GM19452 (cell line): Measurements from ENCODE around the gene ZC2HC1C.
"Not testable (repeated sequence)": the region's sequence is repeated elsewhere in the genome, so short reads cannot be mapped to it uniquely, and the experiment has no call there.

Experiments
- ATAC-seq: cut with Tn5 transposase; IDR thresholded peaks from one replicate; pipeline ENCODE4 v1.9.1; 2021; ENCODE audit not compliant: unreplicated experiment

Gene ZC2HC1C

GRCh38 chr14:75053396-75054291 is 15.8 kb upstream of the ZC2HC1C start:
- no peak for ATAC-seq

DNA sequence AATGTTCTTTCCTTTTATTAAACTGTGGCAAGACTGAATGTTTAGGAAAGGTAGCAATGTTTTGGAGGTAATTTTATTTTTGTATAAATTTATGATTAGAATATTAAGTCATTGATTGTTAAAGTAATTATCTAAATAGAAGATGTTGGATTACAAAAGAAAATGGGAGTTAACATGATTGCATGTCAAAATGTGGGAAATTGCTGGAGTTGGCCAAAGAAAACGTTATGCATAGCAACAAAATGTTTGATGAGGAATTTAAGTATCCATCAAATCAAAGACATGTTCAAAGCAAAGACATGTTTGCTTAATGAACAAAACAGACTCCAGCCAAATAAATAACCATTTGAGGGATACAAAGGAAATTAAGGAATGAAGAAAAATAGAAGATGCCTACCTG is 15.0 kb upstream of the ZC2HC1C start:
- no peak for ATAC-seq

GRCh38 chr14:75059642-75060041 is 9.8 kb upstream of the ZC2HC1C start:
- no peak for ATAC-seq

DNA sequence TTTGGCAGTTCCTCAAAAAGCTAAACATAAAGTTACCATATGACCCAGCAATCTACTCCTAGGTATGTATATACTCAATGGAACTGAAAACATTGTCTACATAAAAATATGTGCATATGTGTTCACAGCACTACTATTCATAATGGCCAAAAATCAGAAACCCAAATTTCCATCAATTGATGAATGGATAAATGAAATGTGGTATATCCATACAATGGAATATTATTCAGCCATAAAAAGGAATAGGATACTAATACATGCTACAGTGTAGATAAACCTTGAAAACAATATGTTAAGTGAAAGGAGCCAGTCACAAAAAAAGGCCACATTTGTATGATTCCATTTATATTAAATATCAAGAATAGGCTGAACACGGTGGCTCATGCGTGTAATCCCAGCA is 9.0 kb upstream of the ZC2HC1C start:
- no peak for ATAC-seq

GRCh38 chr14:75063013-75063412 is 6.4 kb upstream of the ZC2HC1C start:
- ATAC-seq = no peak

- ATAC-seq = peak; percentile 97
These were observed 5.8 kb upstream of the ZC2HC1C start, which contains the start of gene ACYP1 for GRCh38 chr14:75063491-75064204. Gene ACYP1 (minus strand): TSS chr14:75064024. CDS start chr14:75063553, 471 bp downstream.

GRCh38 chr14:75064205-75064567 is 5.3 kb upstream of the ZC2HC1C start:
- ATAC-seq = peak; percentile 13

GRCh38 chr14:75066691-75067090 is 2.8 kb upstream of the ZC2HC1C start:
- ATAC-seq = no peak

DNA sequence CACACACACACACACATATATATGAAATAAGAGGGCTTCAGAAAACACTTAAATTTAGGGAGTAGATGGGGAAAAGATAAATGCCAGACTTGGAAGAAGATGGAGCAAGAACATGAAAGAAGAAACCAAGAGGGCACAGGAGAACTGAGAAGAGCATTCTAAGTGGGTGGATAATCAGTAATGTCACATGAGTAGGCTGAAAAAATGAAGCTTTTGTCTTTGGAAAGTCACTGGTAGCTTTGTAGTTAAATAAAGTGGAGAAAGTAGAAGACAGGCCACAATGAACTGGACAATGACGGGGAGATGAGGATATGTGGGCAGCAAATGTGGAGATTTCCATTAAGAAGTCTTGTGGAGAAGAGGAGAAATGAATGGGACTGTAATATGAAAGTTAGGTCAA is 2.2 kb upstream of the ZC2HC1C start:
- ATAC-seq = no peak

- not testable (repeated sequence) for ATAC-seq
These were observed 1.7 kb upstream of the ZC2HC1C start for GRCh38 chr14:75067765-75068164.

- ATAC-seq = no peak
These were observed 934 bp upstream of the ZC2HC1C start for GRCh38 chr14:75068294-75069120.

DNA sequence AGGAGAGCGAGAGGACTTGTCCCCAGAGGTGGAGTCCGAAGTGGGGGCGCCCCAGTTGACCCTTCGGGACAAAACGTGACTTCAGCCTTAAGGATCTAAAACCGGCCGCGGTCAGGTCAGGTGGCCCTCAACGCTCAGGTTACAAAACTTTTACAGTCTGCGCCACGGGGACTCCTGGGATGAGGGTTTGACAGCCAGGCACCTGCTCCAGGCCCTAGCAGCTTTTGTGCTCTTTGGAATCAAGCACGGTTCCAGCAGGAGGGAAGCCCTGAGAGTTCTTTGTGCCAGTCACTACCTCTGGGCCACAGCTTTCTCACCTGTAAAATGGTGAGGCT is 337 bp downstream of the ZC2HC1C start:
- ATAC-seq = no peak

GRCh38 chr14:75070383-75070782 is 942 bp downstream of the ZC2HC1C start:
- ATAC-seq = no peak

DNA sequence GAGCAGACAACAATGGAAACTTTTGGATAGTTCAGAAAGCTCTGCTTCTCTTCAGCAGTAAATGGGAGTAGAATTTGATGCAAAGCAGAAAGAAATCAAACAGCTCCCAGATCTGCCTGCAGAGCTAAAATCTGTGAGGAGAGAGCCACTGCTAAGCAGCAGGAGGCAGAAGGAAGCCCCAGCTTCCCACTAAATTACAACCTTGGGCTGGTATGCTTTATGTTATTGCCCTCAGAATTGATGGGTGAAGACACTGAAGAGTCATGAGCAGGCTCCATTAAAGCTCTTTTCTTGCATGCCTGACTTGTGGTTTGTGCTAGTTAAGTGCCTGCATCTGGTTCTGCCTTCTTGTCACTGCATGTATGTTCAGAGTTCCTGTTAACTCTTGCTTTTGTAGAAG is 8.4 kb downstream of the ZC2HC1C start:
- no peak for ATAC-seq

- no peak for ATAC-seq
These were observed 10.1 kb downstream of the ZC2HC1C start for GRCh38 chr14:75079521-75079920.

- ATAC-seq = no peak
These were observed 12.3 kb downstream of the ZC2HC1C start for GRCh38 chr14:75081660-75082229.

GRCh38 chr14:75083271-75083670 is 13.8 kb downstream of the ZC2HC1C start:
- ATAC-seq = no peak

GRCh38 chr14:75084513-75084912 is 15.1 kb downstream of the ZC2HC1C start:
- ATAC-seq = no peak

DNA sequence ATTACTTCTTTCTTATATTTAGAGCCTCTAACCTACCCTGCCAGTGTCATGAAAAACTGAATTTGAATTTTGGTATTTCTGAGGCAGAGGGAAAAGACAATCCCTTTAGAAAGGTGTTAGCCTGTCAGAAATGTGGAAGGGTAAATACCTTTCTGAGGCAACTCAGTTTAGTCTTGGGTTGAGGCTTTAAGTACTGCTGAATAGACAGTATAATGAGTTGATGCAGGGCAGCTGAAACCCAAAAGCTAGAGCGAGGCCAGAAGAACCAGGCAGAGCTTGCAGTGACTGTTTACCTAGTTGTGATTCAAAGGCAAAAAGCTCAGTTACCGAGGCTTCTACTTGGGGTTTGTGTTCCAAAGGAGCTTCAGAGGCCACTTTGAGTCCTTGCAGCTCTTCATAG is 18.7 kb downstream of the ZC2HC1C start:
- no peak for ATAC-seq

- no peak for ATAC-seq
These were observed 19.3 kb downstream of the ZC2HC1C start for GRCh38 chr14:75088566-75089373.
